ENCODE results near the gene DDB1. TPM values are rescaled to one million over a fixed set of nuclear protein-coding genes. Genes with fewer than 3 reads are reported as not detected.

Gene DDB1
- total RNA-seq, 1 donor from 2014 or later = 259 TPM

- no peak for DNase-seq
- Mint-ChIP-seq H3K27me3 (ENCODE audit: unreplicated experiment) (no peaks in the 10 kb centered on the region), H3K36me3 (ENCODE audit: unreplicated experiment) (peaks cover 26% of the 10 kb centered on the region), H3K9me3 (ENCODE audit: unreplicated experiment) (peaks cover 6% of the 10 kb centered on the region), H3K4me3 (ENCODE audit: unreplicated experiment) (no peak overlapping the region), H3K4me1 (ENCODE audit: low read depth, unreplicated experiment) (peaks cover 2% of the 10 kb centered on the region), H3K27ac (ENCODE audit: unreplicated experiment) (no peak overlapping the region)
- TF ChIP-seq CTCF (IDR thresholded peaks at IDR 0.05; ENCODE audit: partially characterized antibody, unreplicated experiment) = no peak
These were observed 35.7 kb upstream of the DDB1 start for GRCh38 chr11:61368646-61369045.

- H3K4me1 Mint-ChIP-seq (ENCODE audit: low read depth, unreplicated experiment) = peaks cover 9% of the 10 kb centered on the region
- DNase-seq = no peak
- peaks cover 21% of the 10 kb centered on the region for H3K36me3 Mint-ChIP-seq (ENCODE audit: unreplicated experiment)
- TF ChIP-seq CTCF (IDR thresholded peaks at IDR 0.05; ENCODE audit: partially characterized antibody, unreplicated experiment) = no peak
- H3K27ac Mint-ChIP-seq (ENCODE audit: unreplicated experiment) = no peak overlapping the region
- no peak overlapping the region for H3K4me3 Mint-ChIP-seq (ENCODE audit: unreplicated experiment)
- no peaks in the 10 kb centered on the region for H3K27me3 Mint-ChIP-seq (ENCODE audit: unreplicated experiment)
- H3K9me3 Mint-ChIP-seq (ENCODE audit: unreplicated experiment) = peaks cover 6% of the 10 kb centered on the region
These were observed 34.5 kb upstream of the DDB1 start for GRCh38 chr11:61367406-61367805.

- TF ChIP-seq CTCF (IDR thresholded peaks at IDR 0.05; ENCODE audit: partially characterized antibody, unreplicated experiment) = no peak
- Mint-ChIP-seq H3K4me3 (ENCODE audit: unreplicated experiment) (no peak overlapping the region), H3K27ac (ENCODE audit: unreplicated experiment) (no peak overlapping the region), H3K4me1 (ENCODE audit: low read depth, unreplicated experiment) (peaks cover 12% of the 10 kb centered on the region), H3K9me3 (ENCODE audit: unreplicated experiment) (peaks cover 9% of the 10 kb centered on the region), H3K36me3 (ENCODE audit: unreplicated experiment) (peaks cover 7% of the 10 kb centered on the region), H3K27me3 (ENCODE audit: unreplicated experiment) (no peaks in the 10 kb centered on the region)
- DNase-seq = no peak
These were observed 31.2 kb upstream of the DDB1 start for GRCh38 chr11:61364012-61364675.

- Mint-ChIP-seq H3K9me3 (ENCODE audit: unreplicated experiment) (peaks cover 9% of the 10 kb centered on the region), H3K27me3 (ENCODE audit: unreplicated experiment) (no peaks in the 10 kb centered on the region), H3K36me3 (ENCODE audit: unreplicated experiment) (no peaks in the 10 kb centered on the region), H3K27ac (ENCODE audit: unreplicated experiment) (peak overlapping the region; percentile 97), H3K4me3 (ENCODE audit: unreplicated experiment) (peak overlapping the region; percentile 98), H3K4me1 (ENCODE audit: low read depth, unreplicated experiment) (peaks cover 12% of the 10 kb centered on the region)
- no peak for TF ChIP-seq CTCF (IDR thresholded peaks at IDR 0.05; ENCODE audit: partially characterized antibody, unreplicated experiment)
- no peak for DNase-seq
These were observed 29.6 kb upstream of the DDB1 start for GRCh38 chr11:61362542-61362875.

GRCh38 chr11:61361741-61362541 is 29.0 kb upstream of the DDB1 start, which contains the start of the genes CYB561A3 and TMEM138:
Gene CYB561A3, minus strand, starts transcription at chr11:61361882. Its CDS starts 5,169 bp downstream, at chr11:61356713.
Gene TMEM138, plus strand, starts transcription at chr11:61362374. Its CDS starts 2,017 bp downstream, at chr11:61364391.
- H3K36me3 Mint-ChIP-seq (ENCODE audit: unreplicated experiment) = no peaks in the 10 kb centered on the region
- TF ChIP-seq CTCF (IDR thresholded peaks at IDR 0.05; ENCODE audit: partially characterized antibody, unreplicated experiment) = no peak
- H3K4me3 Mint-ChIP-seq (ENCODE audit: unreplicated experiment) = peak within 1 kb of the TSS; percentile 98
- peaks cover 9% of the 10 kb centered on the region for H3K9me3 Mint-ChIP-seq (ENCODE audit: unreplicated experiment)
- peak within 1 kb of the TSS; percentile 97 for H3K27ac Mint-ChIP-seq (ENCODE audit: unreplicated experiment)
- no peaks in the 10 kb centered on the region for H3K27me3 Mint-ChIP-seq (ENCODE audit: unreplicated experiment)
- DNase-seq = peak; percentile 91
- H3K4me1 Mint-ChIP-seq (ENCODE audit: low read depth, unreplicated experiment) = peaks cover 12% of the 10 kb centered on the region

Measured in glutamatergic neuron (in vitro differentiated cells).